CD14-positive monocyte (primary cell): Measurements from ENCODE around the gene SLC35G6. TPM values are rescaled to one million over a fixed set of nuclear protein-coding genes. Genes with fewer than 3 reads are reported as not detected.
A peak's percentile ranks its signal among the peaks of the same experiment; 100 is the strongest.

ENCODE experiments used
- DNase-seq, 3 donors: peaks; one replicate each; pipeline ENCODE4 v3.0.0-alpha.2; 2011 to 2022
- H2AFZ ChIP-seq: 2 replicates; pipeline ENCODE4 v1.6.0; 2012; ENCODE audit warnings: mild to moderate bottlenecking, low read depth, low read length, inconsistent platforms; ENCODE audit not compliant: insufficient read depth, poor library complexity, severe bottlenecking
- H3K27ac ChIP-seq, 2 donors: 1 replicate in 1 of 2; 2 replicates in 1 of 2; pipeline ENCODE4 v1.5.1; 2012 to 2013; ENCODE audit warnings: low read length in 2 of 2, control low read depth in 1 of 2, inconsistent platforms in 1 of 2, low read depth in 1 of 2, mild to moderate bottlenecking in 1 of 2
- H3K27me3 ChIP-seq, 2 donors: one replicate each; pipeline versions ENCODE4 v1.6.0 to v1.6.1; 2011 to 2013; ENCODE audit warnings: low read length in 2 of 2; ENCODE audit not compliant: control insufficient read depth in 2 of 2, insufficient read depth in 2 of 2
- H3K36me3 ChIP-seq, 2 donors: replicated peaks in 1 of 2; 1 replicate in 1 of 2; 2 replicates in 1 of 2; pipeline versions ENCODE4 v1.5.1 to v1.6.1; 2012 to 2013; ENCODE audit warnings: low read length in 2 of 2, control low read depth in 1 of 2, inconsistent platforms in 1 of 2, mild to moderate bottlenecking in 1 of 2; ENCODE audit not compliant: insufficient read depth in 2 of 2, control insufficient read depth in 1 of 2
- H3K4me1 ChIP-seq, 2 donors: 1 replicate in 1 of 2; 2 replicates in 1 of 2; pipeline versions ENCODE4 v1.5.1 to v1.6.1; 2012 to 2013; ENCODE audit warnings: low read length in 2 of 2, control low read depth in 1 of 2, inconsistent platforms in 1 of 2, mild to moderate bottlenecking in 1 of 2, moderate library complexity in 1 of 2; ENCODE audit not compliant: insufficient read depth in 2 of 2, control insufficient read depth in 1 of 2
- H3K4me2 ChIP-seq: replicated peaks from 2 replicates; pipeline ENCODE3; 2012; ENCODE audit warnings: low read length, moderate library complexity, mild to moderate bottlenecking; ENCODE audit not compliant: poor library complexity, severe bottlenecking; ENCODE audit errors: extremely low read depth
- H3K4me3 ChIP-seq, 3 experiments: fragments of 200-600 bp in 1 of 3; sonication (generic) in 1 of 3; replicated peaks in 1 of 3; 1 replicate in 2 of 3; 2 replicates in 1 of 3; pipeline ENCODE4 v1.5.1; 2011 to 2013; ENCODE audit warnings: low read length in 3 of 3, mild to moderate bottlenecking in 3 of 3, control low read depth in 2 of 3, low read depth in 2 of 3, inconsistent platforms in 1 of 3, moderate library complexity in 1 of 3
- H3K79me2 ChIP-seq: 2 replicates; pipeline ENCODE4 v1.6.0; 2012; ENCODE audit warnings: mild to moderate bottlenecking, control low read depth, inconsistent platforms, low read length, moderate library complexity; ENCODE audit not compliant: insufficient read depth
- H3K9ac ChIP-seq: 2 replicates; pipeline ENCODE4 v1.6.0; 2017; ENCODE audit warnings: low read length, mild to moderate bottlenecking; ENCODE audit not compliant: insufficient read depth, poor library complexity, severe bottlenecking
- H3K9me3 ChIP-seq, 2 donors: replicated peaks in 1 of 2; 1 replicate in 1 of 2; 2 replicates in 1 of 2; pipeline versions ENCODE4 v1.5.1 to v1.6.1; 2012 to 2013; ENCODE audit warnings: low read length in 2 of 2, control low read depth in 1 of 2; ENCODE audit not compliant: control insufficient read depth in 1 of 2, insufficient read depth in 1 of 2
- H4K20me1 ChIP-seq: 2 replicates; pipeline ENCODE4 v1.6.0; 2012; ENCODE audit warnings: mild to moderate bottlenecking, low read length, control low read depth, moderate library complexity; ENCODE audit not compliant: insufficient read depth
- H3K27ac Mint-ChIP-seq, 7 donors: one replicate each; pipeline ENCODE4 v1.8.0; 2020; ENCODE audit warnings: mild to moderate bottlenecking in 7 of 7, mixed read lengths in 7 of 7, moderate library complexity in 6 of 7, inconsistent platforms in 2 of 7
- H3K27me3 Mint-ChIP-seq, 3 donors: one replicate each; pipeline ENCODE4 v1.8.0; 2021 to 2022; ENCODE audit warnings: low read depth in 3 of 3, mild to moderate bottlenecking in 3 of 3, mixed read lengths in 3 of 3, moderate library complexity in 3 of 3, inconsistent platforms in 1 of 3
- H3K36me3 Mint-ChIP-seq, 2 donors: one replicate each; pipeline ENCODE4 v1.8.0; 2020; ENCODE audit warnings: mixed read lengths in 2 of 2, inconsistent platforms in 1 of 2, mild to moderate bottlenecking in 1 of 2
- H3K4me1 Mint-ChIP-seq: one replicate; pipeline ENCODE4 v1.8.0; 2020; ENCODE audit warnings: mild to moderate bottlenecking, mixed read lengths
- H3K4me3 Mint-ChIP-seq, 2 donors: one replicate each; pipeline ENCODE4 v1.8.0; 2020; ENCODE audit warnings: mild to moderate bottlenecking in 2 of 2, mixed read lengths in 2 of 2, moderate library complexity in 1 of 2
- H3K9me3 Mint-ChIP-seq, 7 donors: one replicate each; pipeline ENCODE4 v1.8.0; 2020 to 2022; ENCODE audit warnings: mixed read lengths in 7 of 7, mild to moderate bottlenecking in 6 of 7, moderate library complexity in 6 of 7, inconsistent platforms in 2 of 7
- WGBS: methylation state at CpG from one replicate; pipeline ENCODE4 v1.1.5; 2013; ENCODE audit warnings: missing lambda C conversion rate; ENCODE audit not compliant: insufficient coverage; 5-methylcytosine and 5-hydroxymethylcytosine counted together
- intact Hi-C, 2 donors: fragments of 100-400 bp; cut with micrococcal nuclease; formaldehyde crosslinking; loops; one replicate each; pipeline versions ENCODE4 v1.15.0 to v1.15.1; 2023
- polyA plus RNA-seq, 3 donors: library from polyadenylated mRNA; depleted of rRNA in 1 of 3; unstranded in 2 of 3; stranded (reverse) in 1 of 3; fragments of 300-500 nt in 2 of 3; fragments of >200 nt in 1 of 3; fragmentation: Illumina TruSeq in 2 of 3; gene quantifications; 1 replicate in 2 of 3; 2 replicates in 1 of 3; pipeline ENCODE4 v1.2.3, GENCODE V29; 2012 to 2021
- TF ChIP-seq, protein P1 (sequence below): fragments of 200-600 bp; IDR thresholded peaks from one replicate; pipeline ENCODE4 v1.8.0; 2022; ENCODE audit warnings: antibody characterized with exemption, mild to moderate bottlenecking

Gene SLC35G6
- polyA plus RNA-seq, 3 donors = not detected

DNA sequence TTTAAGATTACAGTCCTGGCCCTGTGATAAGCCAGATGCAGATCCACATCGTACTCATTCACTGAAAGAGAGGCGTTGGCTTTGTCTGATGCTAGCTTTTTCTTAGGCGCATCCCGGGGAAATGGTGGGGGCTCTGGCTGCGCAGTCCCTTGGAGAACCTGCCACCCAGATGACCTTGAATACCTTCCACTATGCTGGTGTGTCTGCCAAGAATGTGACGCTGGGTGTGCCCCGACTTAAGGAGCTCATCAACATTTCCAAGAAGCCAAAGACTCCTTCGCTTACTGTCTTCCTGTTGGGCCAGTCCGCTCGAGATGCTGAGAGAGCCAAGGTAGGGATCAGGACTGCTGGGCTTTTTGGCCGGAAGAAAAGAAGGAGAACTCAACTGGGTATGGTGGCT is 26.9 kb downstream of the SLC35G6 start:
- DNase-seq = no peak
- Histone ChIP-seq H3K9me3 (no peaks in the 10 kb centered on the region), H3K4me3 (no peak overlapping the region), H3K79me2 (no peaks in the 10 kb centered on the region), H3K27me3 (no peaks in the 10 kb centered on the region), H3K4me2 (no peak overlapping the region), H3K27ac (no peak overlapping the region), H2AFZ (no peak overlapping the region), H3K4me1 (no peaks in the 10 kb centered on the region), H3K9ac (no peak overlapping the region), H4K20me1 (peaks cover 36% of the 10 kb centered on the region), H3K36me3 (peaks cover 88 to 98% of the 10 kb centered on the region in 2 donors)
- Mint-ChIP-seq H3K27me3 (peaks cover 0 to 2% (median 1%) of the 10 kb centered on the region in 3 donors), H3K9me3 (no peaks in the 10 kb centered on the region), H3K4me1 (no peaks in the 10 kb centered on the region), H3K36me3 (peaks cover 92 to 97% of the 10 kb centered on the region in 2 donors), H3K27ac (peak overlapping the region in 1 of 7 donors; percentile 14), H3K4me3 (no peak overlapping the region)
- WGBS = 98% methylated on average over 5 of the region's 11 CpGs
- TF ChIP-seq, protein P1, sequence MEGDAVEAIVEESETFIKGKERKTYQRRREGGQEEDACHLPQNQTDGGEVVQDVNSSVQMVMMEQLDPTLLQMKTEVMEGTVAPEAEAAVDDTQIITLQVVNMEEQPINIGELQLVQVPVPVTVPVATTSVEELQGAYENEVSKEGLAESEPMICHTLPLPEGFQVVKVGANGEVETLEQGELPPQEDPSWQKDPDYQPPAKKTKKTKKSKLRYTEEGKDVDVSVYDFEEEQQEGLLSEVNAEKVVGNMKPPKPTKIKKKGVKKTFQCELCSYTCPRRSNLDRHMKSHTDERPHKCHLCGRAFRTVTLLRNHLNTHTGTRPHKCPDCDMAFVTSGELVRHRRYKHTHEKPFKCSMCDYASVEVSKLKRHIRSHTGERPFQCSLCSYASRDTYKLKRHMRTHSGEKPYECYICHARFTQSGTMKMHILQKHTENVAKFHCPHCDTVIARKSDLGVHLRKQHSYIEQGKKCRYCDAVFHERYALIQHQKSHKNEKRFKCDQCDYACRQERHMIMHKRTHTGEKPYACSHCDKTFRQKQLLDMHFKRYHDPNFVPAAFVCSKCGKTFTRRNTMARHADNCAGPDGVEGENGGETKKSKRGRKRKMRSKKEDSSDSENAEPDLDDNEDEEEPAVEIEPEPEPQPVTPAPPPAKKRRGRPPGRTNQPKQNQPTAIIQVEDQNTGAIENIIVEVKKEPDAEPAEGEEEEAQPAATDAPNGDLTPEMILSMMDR = no peak
- intact Hi-C loops = no loop called here

DNA sequence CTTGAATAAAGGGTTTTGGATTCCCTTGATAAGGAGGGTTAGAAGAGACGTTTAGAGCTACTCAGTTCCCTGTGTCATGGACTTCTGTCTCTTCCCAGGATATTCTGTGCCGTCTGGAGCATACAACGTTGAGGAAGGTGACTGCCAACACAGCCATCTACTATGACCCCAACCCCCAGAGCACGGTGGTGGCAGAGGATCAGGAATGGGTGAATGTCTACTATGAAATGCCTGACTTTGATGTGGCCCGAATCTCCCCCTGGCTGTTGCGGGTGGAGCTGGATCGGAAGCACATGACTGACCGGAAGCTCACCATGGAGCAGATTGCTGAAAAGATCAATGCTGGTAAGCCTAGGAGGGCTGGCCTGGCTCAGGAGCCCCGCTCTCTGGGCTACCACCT is 27.6 kb downstream of the SLC35G6 start:
- Histone ChIP-seq H3K4me3 (no peak overlapping the region), H3K9ac (no peak overlapping the region), H3K27ac (no peak overlapping the region), H2AFZ (no peak overlapping the region), H3K9me3 (no peaks in the 10 kb centered on the region), H3K79me2 (no peaks in the 10 kb centered on the region), H3K27me3 (no peaks in the 10 kb centered on the region), H3K4me1 (no peaks in the 10 kb centered on the region), H4K20me1 (peaks cover 30% of the 10 kb centered on the region), H3K36me3 (peaks cover 88 to 98% of the 10 kb centered on the region in 2 donors), H3K4me2 (no peak overlapping the region)
- no peaks in the 10 kb centered on the region for H3K9me3 Mint-ChIP-seq
- H3K4me3 Mint-ChIP-seq = no peak overlapping the region
- H3K36me3 Mint-ChIP-seq = peaks cover 91 to 97% of the 10 kb centered on the region in 2 donors
- 100% methylated on average over 4 of the region's 9 CpGs for WGBS
- TF ChIP-seq, protein P1 = no peak
- intact Hi-C loops = no loop called here
- peak overlapping the region in 2 of 7 donors; percentile 64 to 69 for H3K27ac Mint-ChIP-seq
- H3K4me1 Mint-ChIP-seq = no peaks in the 10 kb centered on the region
- H3K27me3 Mint-ChIP-seq = peaks cover 0 to 2% (median 1%) of the 10 kb centered on the region in 3 donors
- no peak for DNase-seq
